ENCODE results near the gene SEC14L2. TPM values are rescaled to one million over a fixed set of nuclear protein-coding genes. Genes with fewer than 3 reads are reported as not detected.

Gene SEC14L2
- total and polyA plus RNA-seq, 2 donors (not counting 1 experiment from before 2014, with no cell fraction given) = 0.24 to 0.67 TPM

GRCh38 chr22:30368420-30368819 is 28.4 kb upstream of the SEC14L2 start:
- H3K27ac Mint-ChIP-seq = no peak overlapping the region
- DNase-seq = no peak
- POLR2A ChIA-PET = no interaction called here
- H3K9me3 Mint-ChIP-seq (ENCODE audit: insufficient read depth) = no peaks in the 10 kb centered on the region
- WGBS (ENCODE audit: insufficient coverage) = 95% methylated on average over 9 of the region's 9 CpGs
- no peaks in the 10 kb centered on the region for H3K27me3 Mint-ChIP-seq
- no peaks in the 10 kb centered on the region for H3K27me3 ChIP-seq (replicated peaks in 1 of 4; ENCODE audit: control extremely low read depth in 1 of 4, control insufficient read depth in 3 of 4, insufficient read depth in 4 of 4, low read length in 3 of 4)
- no peaks in the 10 kb centered on the region for H3K36me3 ChIP-seq (replicated peaks in 1 of 2; ENCODE audit: control extremely low read depth in 1 of 2, control insufficient read depth in 1 of 2, extremely low read depth in 1 of 2, insufficient read depth in 2 of 2, low read length in 1 of 2)
- TF ChIP-seq EZH2 (IDR thresholded peaks at IDR 0.05; ENCODE audit: borderline replicate concordance, insufficient read depth, low read depth, low read length, poor library complexity, severe bottlenecking) (no peak), CTCF (IDR thresholded peaks at IDR 0.05) (no peak)
- CTCF ChIA-PET = interaction anchor here (1.1 to 1.9 kb wide), 3 partner anchors 17 to 80 kb away, joined by 4 to 11 read pairs (median 5); partner anchors contain the start of genes CASTOR1 and RNF215
- no peak overlapping the region for H3K4me3 ChIP-seq (ENCODE audit: control extremely low read depth in 1 of 5, extremely low read depth in 1 of 5, insufficient read depth in 1 of 5, low read depth in 2 of 5, low read length in 4 of 5)
- no peak overlapping the region for H3K4me3 Mint-ChIP-seq
- intact Hi-C loops (cut with micrococcal nuclease) = no loop called here
- no peaks in the 10 kb centered on the region for H3K79me2 ChIP-seq (ENCODE audit: control insufficient read depth, insufficient read depth, low read length)
- no peak for ATAC-seq (ENCODE audit: low read depth)
- no peaks in the 10 kb centered on the region for H3K4me1 ChIP-seq (ENCODE audit: control insufficient read depth in 2 of 2, insufficient read depth in 2 of 2, low read length in 2 of 2)
- no peaks in the 10 kb centered on the region for H3K9me3 ChIP-seq (ENCODE audit: control extremely low read depth in 1 of 3, control insufficient read depth in 2 of 3, insufficient read depth in 1 of 3, low read length in 2 of 3)
- no peak overlapping the region for H3K27ac ChIP-seq (ENCODE audit: low read length in 2 of 2)
- H3K4me1 Mint-ChIP-seq = no peaks in the 10 kb centered on the region
- no peaks in the 10 kb centered on the region for H4K20me1 ChIP-seq (ENCODE audit: control insufficient read depth, insufficient read depth, low read length, poor library complexity, severe bottlenecking)
- no peak overlapping the region for H2AFZ ChIP-seq (ENCODE audit: insufficient read depth, low read depth, low read length, poor library complexity, severe bottlenecking)
- H3K4me2 ChIP-seq (replicated peaks; ENCODE audit: low read depth, low read length, poor library complexity, severe bottlenecking) = no peak overlapping the region
- no peak overlapping the region for H3K9ac ChIP-seq (ENCODE audit: low read length)

- Histone ChIP-seq H3K79me2 (ENCODE audit: control insufficient read depth, insufficient read depth, low read length) (no peaks in the 10 kb centered on the region), H3K9ac (ENCODE audit: low read length) (no peak overlapping the region), H3K27ac (ENCODE audit: low read length in 2 of 2) (no peak overlapping the region), H3K4me3 (ENCODE audit: control extremely low read depth in 1 of 5, extremely low read depth in 1 of 5, insufficient read depth in 1 of 5, low read depth in 2 of 5, low read length in 4 of 5) (no peak overlapping the region), H3K27me3 (replicated peaks in 1 of 4; ENCODE audit: control extremely low read depth in 1 of 4, control insufficient read depth in 3 of 4, insufficient read depth in 4 of 4, low read length in 3 of 4) (no peaks in the 10 kb centered on the region), H3K9me3 (ENCODE audit: control extremely low read depth in 1 of 3, control insufficient read depth in 2 of 3, insufficient read depth in 1 of 3, low read length in 2 of 3) (no peaks in the 10 kb centered on the region), H2AFZ (ENCODE audit: insufficient read depth, low read depth, low read length, poor library complexity, severe bottlenecking) (no peak overlapping the region), H3K4me1 (ENCODE audit: control insufficient read depth in 2 of 2, insufficient read depth in 2 of 2, low read length in 2 of 2) (no peaks in the 10 kb centered on the region), H4K20me1 (ENCODE audit: control insufficient read depth, insufficient read depth, low read length, poor library complexity, severe bottlenecking) (no peaks in the 10 kb centered on the region), H3K36me3 (replicated peaks in 1 of 2; ENCODE audit: control extremely low read depth in 1 of 2, control insufficient read depth in 1 of 2, extremely low read depth in 1 of 2, insufficient read depth in 2 of 2, low read length in 1 of 2) (no peaks in the 10 kb centered on the region), H3K4me2 (replicated peaks; ENCODE audit: low read depth, low read length, poor library complexity, severe bottlenecking) (no peak overlapping the region)
- no peak for DNase-seq
- Mint-ChIP-seq H3K27ac (no peak overlapping the region), H3K4me3 (no peak overlapping the region), H3K4me1 (no peaks in the 10 kb centered on the region), H3K9me3 (ENCODE audit: insufficient read depth) (no peaks in the 10 kb centered on the region), H3K27me3 (no peaks in the 10 kb centered on the region)
- intact Hi-C loops (cut with micrococcal nuclease) = no loop called here
- CTCF ChIA-PET = no interaction called here
- POLR2A ChIA-PET = no interaction called here
- ATAC-seq (ENCODE audit: low read depth) = no peak
- no peak for TF ChIP-seq EZH2 (IDR thresholded peaks at IDR 0.05; ENCODE audit: borderline replicate concordance, insufficient read depth, low read depth, low read length, poor library complexity, severe bottlenecking)
- no peak for TF ChIP-seq CTCF (IDR thresholded peaks at IDR 0.05)
- WGBS (ENCODE audit: insufficient coverage) = 94% methylated on average over 19 of the region's 19 CpGs
Observed at GRCh38 chr22:30370641-30371230, 26.1 kb upstream of the SEC14L2 start.
